Measurements from ENCODE around the gene NRL.
A peak's percentile ranks its signal among the peaks of the same experiment; 100 is the strongest.

Gene NRL

DNA sequence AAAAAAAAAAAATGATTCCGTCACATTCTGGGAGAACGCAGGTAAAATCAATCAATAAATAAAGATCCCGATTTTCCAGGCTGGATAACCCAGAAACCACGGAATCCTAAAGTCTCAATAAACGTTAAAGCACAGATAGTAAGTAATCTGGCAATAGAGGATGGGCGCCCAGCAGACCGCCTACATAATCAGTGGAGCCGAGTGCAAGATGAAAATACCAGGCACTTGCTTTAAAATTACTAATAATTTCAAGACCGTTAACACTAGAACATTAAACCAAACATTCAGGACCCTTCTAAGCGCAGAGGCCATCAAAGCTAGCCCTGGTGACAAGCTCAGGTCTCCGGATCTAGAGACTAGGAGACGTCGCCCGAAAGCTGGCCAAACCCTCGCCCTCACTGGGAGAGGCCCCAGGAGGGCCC lies 1.4 kb downstream of the NRL start:
- peaks cover 6% of the 10 kb centered on the region; the same call in 1 of the 2 replicates for H3F3A ChIP-seq (ENCODE audit: low read depth)
- TF ChIP-seq EZH2phosphoT487 (IDR thresholded peaks at IDR 0.05; ENCODE audit: borderline replicate concordance) (no peak), CTCF (conservative IDR thresholded peaks at IDR 0.05; ENCODE audit: low read length) (no peak)
- H3K4me3 ChIP-seq (ENCODE audit: low read length, poor library complexity, severe bottlenecking) = peak overlapping the region; percentile 91
- peak overlapping the region; percentile 91 for H3K9ac ChIP-seq (ENCODE audit: low read depth, low read length, poor library complexity, severe bottlenecking)
- peaks cover 13% of the 10 kb centered on the region; the same call in 1 of the 2 replicates for H3K36me3 ChIP-seq (ENCODE audit: insufficient read depth, low read length)
- H3K9me3 ChIP-seq (ENCODE audit: insufficient read depth, low read depth, low read length) = no peaks in the 10 kb centered on the region
- H3K27me3 ChIP-seq (ENCODE audit: insufficient read depth, low read length, poor library complexity, severe bottlenecking) = no peaks in the 10 kb centered on the region
- H3K4me1 ChIP-seq (ENCODE audit: insufficient read depth, low read length, poor library complexity, severe bottlenecking) = peaks cover 27% of the 10 kb centered on the region
- peak overlapping the region; percentile 90 for H3K4me2 ChIP-seq (ENCODE audit: low read depth, low read length, poor library complexity, severe bottlenecking)
- peaks cover 29% of the 10 kb centered on the region for H3K79me2 ChIP-seq (ENCODE audit: insufficient read depth, low read length)
- H4K20me1 ChIP-seq (ENCODE audit: insufficient read depth, low read length, poor library complexity, severe bottlenecking) = peaks cover 11% of the 10 kb centered on the region
- no peaks in the 10 kb centered on the region for H3K9me2 ChIP-seq (replicated peaks; ENCODE audit: low read depth, low read length)
- H2AFZ ChIP-seq (ENCODE audit: low read length) = peak overlapping the region; percentile 89

- Histone ChIP-seq H3K9me3 (ENCODE audit: insufficient read depth, low read depth, low read length) (no peaks in the 10 kb centered on the region), H2AFZ (ENCODE audit: low read length) (no peak overlapping the region), H3K9ac (ENCODE audit: low read depth, low read length, poor library complexity, severe bottlenecking) (no peak overlapping the region), H3K27me3 (ENCODE audit: insufficient read depth, low read length, poor library complexity, severe bottlenecking) (no peaks in the 10 kb centered on the region), H3K9me2 (replicated peaks; ENCODE audit: low read depth, low read length) (no peaks in the 10 kb centered on the region), H3K4me2 (ENCODE audit: low read depth, low read length, poor library complexity, severe bottlenecking) (no peak overlapping the region), H3K79me2 (ENCODE audit: insufficient read depth, low read length) (peaks cover 8% of the 10 kb centered on the region), H3F3A (ENCODE audit: low read depth) (peaks cover 6% of the 10 kb centered on the region; the same call in 1 of the 2 replicates), H3K4me1 (ENCODE audit: insufficient read depth, low read length, poor library complexity, severe bottlenecking) (peaks cover 12% of the 10 kb centered on the region), H4K20me1 (ENCODE audit: insufficient read depth, low read length, poor library complexity, severe bottlenecking) (peaks cover under 1% of the 10 kb centered on the region), H3K4me3 (ENCODE audit: low read length, poor library complexity, severe bottlenecking) (no peak overlapping the region), H3K36me3 (ENCODE audit: insufficient read depth, low read length) (no peaks in the 10 kb centered on the region)
- TF ChIP-seq EZH2phosphoT487 (IDR thresholded peaks at IDR 0.05; ENCODE audit: borderline replicate concordance) = no peak
- TF ChIP-seq CTCF (conservative IDR thresholded peaks at IDR 0.05; ENCODE audit: low read length) = no peak
Measured at GRCh38 chr14:24110523-24110922, 4.2 kb downstream of the NRL start.

DNA sequence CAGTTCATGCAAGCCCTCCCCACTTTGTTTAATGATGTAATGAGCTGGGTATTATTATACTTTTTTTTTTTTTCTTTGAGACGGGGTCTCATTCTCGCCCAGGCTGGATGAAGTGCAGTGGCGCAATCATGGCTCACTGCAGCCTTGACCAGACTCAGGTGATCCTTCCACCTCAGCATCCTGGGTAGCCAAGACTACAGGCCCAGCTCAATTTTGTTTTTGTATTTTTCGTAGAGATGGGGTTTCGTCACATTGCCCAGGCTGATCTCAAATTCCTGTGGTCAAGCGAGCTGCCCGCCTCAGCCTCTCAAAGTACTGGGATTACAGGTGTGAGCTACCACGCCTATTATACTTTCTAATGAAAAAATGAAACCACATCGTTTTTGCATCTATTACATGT lies 4.7 kb downstream of the NRL start:
- peaks cover 8% of the 10 kb centered on the region for H3K4me1 ChIP-seq (ENCODE audit: insufficient read depth, low read length, poor library complexity, severe bottlenecking)
- no peaks in the 10 kb centered on the region for H3K27me3 ChIP-seq (ENCODE audit: insufficient read depth, low read length, poor library complexity, severe bottlenecking)
- H3K79me2 ChIP-seq (ENCODE audit: insufficient read depth, low read length) = peaks cover 4% of the 10 kb centered on the region; the same call in 1 of the 2 replicates
- H3F3A ChIP-seq (ENCODE audit: low read depth) = peaks cover 6% of the 10 kb centered on the region; the same call in 1 of the 2 replicates
- no peak overlapping the region for H3K4me3 ChIP-seq (ENCODE audit: low read length, poor library complexity, severe bottlenecking)
- TF ChIP-seq EZH2phosphoT487 (IDR thresholded peaks at IDR 0.05; ENCODE audit: borderline replicate concordance) (no peak), CTCF (conservative IDR thresholded peaks at IDR 0.05; ENCODE audit: low read length) (no peak)
- H3K4me2 ChIP-seq (ENCODE audit: low read depth, low read length, poor library complexity, severe bottlenecking) = no peak overlapping the region
- no peak overlapping the region for H3K9ac ChIP-seq (ENCODE audit: low read depth, low read length, poor library complexity, severe bottlenecking)
- no peaks in the 10 kb centered on the region for H3K9me3 ChIP-seq (ENCODE audit: insufficient read depth, low read depth, low read length)
- no peaks in the 10 kb centered on the region for H4K20me1 ChIP-seq (ENCODE audit: insufficient read depth, low read length, poor library complexity, severe bottlenecking)
- no peaks in the 10 kb centered on the region for H3K9me2 ChIP-seq (replicated peaks; ENCODE audit: low read depth, low read length)
- H3K36me3 ChIP-seq (ENCODE audit: insufficient read depth, low read length) = no peaks in the 10 kb centered on the region
- no peak overlapping the region for H2AFZ ChIP-seq (ENCODE audit: low read length)
